GM12878 (cell line): ENCODE results near the gene ATP5PO.
A peak's percentile ranks its signal among the peaks of the same experiment; 100 is the strongest.

Experiments
- NFIC ChIP-seq: IDR thresholded peaks from 2 replicates; pipeline ENCODE4 v1.6.1; 2012; ENCODE audit warnings: low read depth, mild to moderate bottlenecking, inconsistent platforms, low read length, moderate library complexity
- POLR2AphosphoS5 ChIP-seq: IDR thresholded peaks from 2 replicates; pipeline ENCODE4 v1.6.1; 2011; ENCODE audit warnings: mild to moderate bottlenecking, low read length, inconsistent platforms
- SMARCA5 ChIP-seq: fragments of 450-650 bp; IDR thresholded peaks from 2 replicates; pipeline ENCODE4 v1.6.1; 2017; ENCODE audit warnings: mild to moderate bottlenecking
- ZZZ3 ChIP-seq: IDR thresholded peaks from 2 replicates; pipeline ENCODE4 v1.6.1; 2011; ENCODE audit warnings: low read depth; ENCODE audit not compliant: control insufficient read depth, insufficient read length
- TF ChIP-seq, protein P1 (sequence below): IDR thresholded peaks from 2 replicates; pipeline ENCODE4 v1.6.1; 2012; ENCODE audit warnings: low read depth, low read length, improper control_type of control experiment

DNA sequence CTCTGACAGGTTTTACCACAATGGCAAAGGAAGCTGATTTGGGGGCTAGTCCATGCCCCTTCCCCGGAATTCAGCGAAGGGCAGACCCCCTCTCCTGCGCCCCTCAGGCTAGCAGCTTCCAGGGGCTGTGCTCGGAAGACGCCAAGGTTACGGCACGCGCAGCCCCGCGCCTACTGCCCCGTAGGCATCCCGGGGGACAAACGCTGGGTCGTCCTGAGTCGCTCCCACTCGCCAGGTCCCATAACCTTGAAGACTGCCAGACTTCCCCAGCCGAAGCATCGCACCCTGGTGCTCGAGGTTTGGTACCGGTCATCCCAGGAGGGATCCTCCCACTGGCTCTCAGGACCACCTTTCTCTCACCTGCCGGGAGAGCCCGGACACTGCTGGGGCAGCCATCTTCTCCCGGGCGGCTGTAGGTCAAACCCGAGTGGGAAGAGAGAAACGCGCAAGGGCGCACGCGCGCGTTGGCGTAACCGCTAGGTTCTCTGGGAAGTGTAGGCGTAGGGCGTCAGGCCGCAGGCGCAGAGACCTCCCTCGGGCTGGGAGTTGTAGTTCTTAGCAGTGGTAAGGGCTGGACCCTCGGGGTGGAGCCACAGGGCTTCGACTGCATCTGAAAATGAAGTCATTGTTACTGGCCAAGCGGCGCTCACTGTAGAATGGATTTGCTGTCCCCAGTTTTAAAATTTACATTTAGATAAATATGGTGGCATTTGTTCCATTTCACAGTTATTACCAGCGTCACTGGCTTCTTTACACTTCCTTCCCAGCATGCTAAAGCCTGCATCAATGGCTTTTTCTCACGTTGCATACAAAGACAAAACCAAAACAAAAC, at the start of gene ATP5PO:
- TF ChIP-seq NFIC (no peak), SMARCA5 (peak; percentile 28; the same call in 1 of the 2 replicates), POLR2AphosphoS5 (peak; percentile 96), ZZZ3 (no peak)
- TF ChIP-seq, protein P1, sequence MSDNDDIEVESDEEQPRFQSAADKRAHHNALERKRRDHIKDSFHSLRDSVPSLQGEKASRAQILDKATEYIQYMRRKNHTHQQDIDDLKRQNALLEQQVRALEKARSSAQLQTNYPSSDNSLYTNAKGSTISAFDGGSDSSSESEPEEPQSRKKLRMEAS: no peak
